IPS DF 4.7 (cell line): ENCODE data around the gene RAB3GAP1.
"Not testable (repeated sequence)": the region's sequence is repeated elsewhere in the genome, so short reads cannot be mapped to it uniquely, and the experiment has no call there.

Experiments used
- DNase-seq: peaks from one replicate; pipeline ENCODE4 v3.0.0-alpha.2; 2013; ENCODE audit warnings: low spot score; ENCODE audit errors: extremely low read depth

RAB3GAP1 gene

GRCh38 chr2:135103843-135104242 lies 51.8 kb downstream of the RAB3GAP1 start:
- no peak for DNase-seq

GRCh38 chr2:135105513-135106316 lies 53.6 kb downstream of the RAB3GAP1 start:
- DNase-seq: not testable (repeated sequence)

GRCh38 chr2:135113322-135113721 lies 61.2 kb downstream of the RAB3GAP1 start:
- no peak for DNase-seq

GRCh38 chr2:135119582-135119981 lies 67.5 kb downstream of the RAB3GAP1 start:
- DNase-seq: no peak

- DNase-seq: no peak
These were observed 69.0 kb downstream of the RAB3GAP1 start for GRCh38 chr2:135121016-135121657.

GRCh38 chr2:135121658-135122039 lies 69.6 kb downstream of the RAB3GAP1 start:
- not testable (repeated sequence) for DNase-seq

GRCh38 chr2:135124924-135125886 lies 73.1 kb downstream of the RAB3GAP1 start:
- DNase-seq: no peak

GRCh38 chr2:135125940-135126339 lies 73.8 kb downstream of the RAB3GAP1 start:
- DNase-seq: no peak

- DNase-seq: no peak
These were observed 78.7 kb downstream of the RAB3GAP1 start for GRCh38 chr2:135130751-135131150.

GRCh38 chr2:135132314-135132713 lies 80.2 kb downstream of the RAB3GAP1 start:
- DNase-seq: no peak

GRCh38 chr2:135140606-135141005 lies 88.5 kb downstream of the RAB3GAP1 start:
- DNase-seq: no peak

GRCh38 chr2:135142323-135142722 lies 90.2 kb downstream of the RAB3GAP1 start:
- DNase-seq: no peak

GRCh38 chr2:135144343-135144742 lies 92.3 kb downstream of the RAB3GAP1 start:
- no peak for DNase-seq

GRCh38 chr2:135149251-135149650 lies 97.2 kb downstream of the RAB3GAP1 start:
- no peak for DNase-seq

- no peak for DNase-seq
These were observed 98.6 kb downstream of the RAB3GAP1 start for GRCh38 chr2:135150725-135151124.

- DNase-seq: no peak
These were observed 99.5 kb downstream of the RAB3GAP1 start for GRCh38 chr2:135151615-135152014.

- DNase-seq: no peak
These were observed 100.3 kb downstream of the RAB3GAP1 start for GRCh38 chr2:135152361-135152760.

GRCh38 chr2:135154962-135155361 lies 102.9 kb downstream of the RAB3GAP1 start:
- no peak for DNase-seq

GRCh38 chr2:135157856-135158255 lies 105.8 kb downstream of the RAB3GAP1 start:
- no peak for DNase-seq

- DNase-seq: no peak
These were observed 107.1 kb downstream of the RAB3GAP1 start for GRCh38 chr2:135159191-135159590.

GRCh38 chr2:135162377-135162776 lies 110.3 kb downstream of the RAB3GAP1 start:
- no peak for DNase-seq

- no peak for DNase-seq
These were observed 110.7 kb downstream of the RAB3GAP1 start for GRCh38 chr2:135162786-135163185.
